Inflammatory macrophage treated with lipopolysaccharide for 1 hour (primary cell): ENCODE data around the gene ONECUT3.

Experiments
- DNase-seq, 2 donors: peaks; one replicate each; pipeline ENCODE4 v3.0.0-alpha.2; 2020 to 2022

The ONECUT3 gene

GRCh38 chr19:1799695-1800342 is 46.5 kb downstream of the ONECUT3 start:
- DNase-seq: no peak

- DNase-seq: no peak
Measured at GRCh38 chr19:1804858-1805257, 51.6 kb downstream of the ONECUT3 start.

- no peak for DNase-seq
Measured at GRCh38 chr19:1805401-1806183, 52.3 kb downstream of the ONECUT3 start.

- DNase-seq: no peak
Measured at GRCh38 chr19:1806184-1807029, 53.1 kb downstream of the ONECUT3 start.

- no peak for DNase-seq
Measured at GRCh38 chr19:1807030-1807694, 53.9 kb downstream of the ONECUT3 start.

GRCh38 chr19:1807695-1808394 is 54.5 kb downstream of the ONECUT3 start:
- DNase-seq: no peak

- no peak for DNase-seq
Measured at GRCh38 chr19:1808395-1808731, 55.1 kb downstream of the ONECUT3 start.

- no peak for DNase-seq
Measured at GRCh38 chr19:1809678-1810077, 56.4 kb downstream of the ONECUT3 start.

- DNase-seq: no peak
Measured at GRCh38 chr19:1810439-1811160, 57.3 kb downstream of the ONECUT3 start.

- DNase-seq: no peak
Measured at GRCh38 chr19:1811472-1811894, 58.2 kb downstream of the ONECUT3 start.

GRCh38 chr19:1811942-1812425 is 58.7 kb downstream of the ONECUT3 start, which contains the start of gene ATP8B3:
TSS of gene ATP8B3 (minus strand) at chr19:1812276. CDS start at chr19:1811736, 540 bp downstream.
- DNase-seq: no peak

GRCh38 chr19:1812426-1813191 is 59.3 kb downstream of the ONECUT3 start:
- DNase-seq: peak; percentile 96

GRCh38 chr19:1813192-1814182 is 60.2 kb downstream of the ONECUT3 start:
- DNase-seq: no peak

- DNase-seq: no peak
Measured at GRCh38 chr19:1814391-1814790, 61.1 kb downstream of the ONECUT3 start.

GRCh38 chr19:1814833-1815604 is 61.7 kb downstream of the ONECUT3 start:
- DNase-seq: no peak

GRCh38 chr19:1815605-1816529 is 62.6 kb downstream of the ONECUT3 start:
- no peak for DNase-seq
